ENCODE measurements around the gene RRP7A.
A peak's percentile ranks its signal among the peaks of the same experiment; 100 is the strongest.
"Not testable (repeated sequence)": the region's sequence is repeated elsewhere in the genome, so short reads cannot be mapped to it uniquely, and the experiment has no call there.

RRP7A gene

DNA sequence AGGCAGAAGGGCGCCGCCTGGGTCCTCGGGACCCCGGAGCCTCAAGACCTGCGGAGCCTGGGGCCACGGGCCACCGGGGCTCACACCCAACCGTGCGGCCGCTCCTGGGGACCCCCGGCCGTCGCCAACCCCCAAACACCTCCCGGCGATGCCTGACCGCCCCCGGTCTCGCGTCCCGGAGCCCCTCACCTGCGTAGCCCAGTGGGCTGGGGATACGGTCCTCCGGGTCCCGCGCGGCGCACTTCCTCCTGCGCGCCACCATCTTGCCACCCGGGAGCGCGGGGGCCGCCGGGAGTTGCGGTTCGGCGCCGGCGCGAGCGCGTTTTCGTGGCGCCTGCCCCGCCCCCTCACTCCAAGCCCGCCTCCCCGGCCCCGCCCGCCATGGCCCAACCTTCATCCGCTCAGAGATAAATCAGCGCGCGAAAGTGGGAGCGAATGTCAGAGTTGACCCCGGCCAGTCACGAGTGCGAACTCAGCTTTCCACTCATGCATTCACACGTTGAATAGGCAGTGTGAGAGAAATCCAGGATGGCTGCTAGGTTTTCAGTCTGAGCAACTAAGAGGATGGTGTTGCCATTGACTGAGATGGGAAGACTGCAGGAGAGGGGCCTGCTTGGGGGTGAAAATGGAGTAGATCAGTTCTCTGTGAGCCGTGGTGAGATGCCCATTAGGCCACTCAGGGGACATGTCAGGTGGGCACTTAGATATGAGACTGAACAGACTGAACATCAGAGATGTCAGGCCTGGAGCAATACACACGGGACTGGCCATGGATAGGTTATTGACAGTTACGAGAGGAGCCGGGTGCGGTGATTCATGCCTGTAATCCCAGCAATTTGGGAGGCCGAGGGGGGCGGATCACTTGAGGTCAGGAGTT, at the start of gene RRP7A:
RRP7A (minus strand) TSS at position 272 of the 877 bp plus-strand sequence; CDS start at position 262, 10 bp downstream.
- peak; percentile 89 for DNase-seq

GRCh38 chr22:42567950-42568349, 48.4 kb upstream of the RRP7A start:
- not testable (repeated sequence) for DNase-seq

GRCh38 chr22:42565956-42566355, 46.4 kb upstream of the RRP7A start:
- DNase-seq: no peak

GRCh38 chr22:42564699-42565098, 45.1 kb upstream of the RRP7A start:
- no peak for DNase-seq

DNA sequence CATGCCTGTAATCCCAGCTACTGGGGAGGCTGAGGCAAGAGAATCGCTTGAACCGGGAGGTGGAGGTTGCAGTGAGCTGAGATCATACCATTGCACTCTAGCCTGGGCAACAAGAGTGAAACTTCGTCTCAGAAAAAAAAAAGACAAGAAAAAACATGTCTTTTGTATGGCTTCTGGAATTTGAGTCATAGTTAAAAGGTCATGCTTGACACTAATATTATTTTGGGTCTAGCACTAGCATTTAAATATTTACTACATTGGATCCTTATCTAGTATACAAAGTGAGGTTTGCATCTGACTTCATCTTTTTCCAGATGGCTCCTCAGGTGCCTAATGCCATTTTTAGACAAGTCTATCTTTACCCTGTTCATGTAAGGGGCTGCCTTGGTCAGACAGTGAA, 44.3 kb upstream of the RRP7A start:
- not testable (repeated sequence) for DNase-seq

GRCh38 chr22:42562684-42563083, 43.1 kb upstream of the RRP7A start:
- no peak for DNase-seq

DNA sequence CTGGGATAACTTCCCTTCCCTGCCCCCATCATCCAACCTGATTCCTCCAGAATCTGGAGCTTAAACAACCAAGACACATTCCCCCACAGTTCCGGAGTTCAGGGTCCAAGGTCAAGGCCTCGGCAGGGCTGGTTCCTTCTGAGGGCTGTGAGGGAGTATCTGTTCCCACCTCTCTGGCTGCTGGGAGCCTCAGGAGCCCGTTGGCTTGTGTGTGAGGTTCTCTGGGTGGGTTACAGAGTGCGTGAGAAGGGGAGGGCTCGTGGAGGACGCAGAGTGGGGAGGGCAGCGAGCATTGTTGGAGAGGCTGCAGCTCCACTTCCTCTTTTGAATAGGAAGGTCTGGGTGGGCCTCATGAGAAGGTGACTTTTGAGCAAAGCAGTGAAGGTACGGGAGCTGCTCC, 42.7 kb upstream of the RRP7A start:
- DNase-seq: no peak

DNA sequence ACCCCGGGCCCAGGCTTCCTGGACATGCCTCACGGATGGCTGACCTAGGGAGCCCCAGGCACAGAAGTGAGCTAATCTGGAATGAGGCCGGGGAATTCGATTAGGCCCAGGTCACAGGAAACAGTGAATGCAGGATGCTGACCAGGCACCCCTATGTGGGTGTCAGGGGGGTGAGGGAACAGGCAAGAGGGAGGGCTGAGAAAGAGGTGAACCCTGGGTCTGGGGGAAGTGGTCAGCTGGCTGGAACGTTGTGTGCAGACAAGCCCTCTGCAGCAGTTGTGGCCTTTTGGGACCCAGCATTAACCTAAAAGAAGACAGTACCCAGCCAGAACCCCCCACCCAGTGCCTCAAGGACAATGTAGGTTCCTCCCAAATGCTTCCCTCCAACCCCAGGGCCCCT, 42.3 kb upstream of the RRP7A start:
- no peak for DNase-seq

GRCh38 chr22:42560781-42561180, 41.2 kb upstream of the RRP7A start:
- DNase-seq: peak; percentile 35

DNA sequence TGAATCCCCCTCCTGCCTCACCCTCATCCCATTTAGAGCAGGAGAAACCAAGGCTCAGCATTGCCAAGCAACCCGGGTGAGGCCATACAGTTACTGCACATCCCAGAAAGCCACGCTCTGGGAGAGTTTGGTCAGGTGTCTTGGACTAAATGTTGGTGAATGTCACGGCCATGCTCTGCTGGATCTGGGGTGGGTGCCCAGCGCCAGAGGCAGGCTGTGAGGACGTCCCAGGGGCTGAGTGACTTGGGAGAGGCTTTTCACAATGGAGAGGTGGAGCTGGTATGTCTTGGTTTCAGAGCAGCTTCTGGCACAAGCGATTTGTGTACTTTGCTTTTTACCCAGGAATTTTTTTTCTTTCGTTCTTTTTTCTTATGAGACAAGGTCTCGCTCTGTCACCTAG, 40.8 kb upstream of the RRP7A start:
- DNase-seq: no peak

DNA sequence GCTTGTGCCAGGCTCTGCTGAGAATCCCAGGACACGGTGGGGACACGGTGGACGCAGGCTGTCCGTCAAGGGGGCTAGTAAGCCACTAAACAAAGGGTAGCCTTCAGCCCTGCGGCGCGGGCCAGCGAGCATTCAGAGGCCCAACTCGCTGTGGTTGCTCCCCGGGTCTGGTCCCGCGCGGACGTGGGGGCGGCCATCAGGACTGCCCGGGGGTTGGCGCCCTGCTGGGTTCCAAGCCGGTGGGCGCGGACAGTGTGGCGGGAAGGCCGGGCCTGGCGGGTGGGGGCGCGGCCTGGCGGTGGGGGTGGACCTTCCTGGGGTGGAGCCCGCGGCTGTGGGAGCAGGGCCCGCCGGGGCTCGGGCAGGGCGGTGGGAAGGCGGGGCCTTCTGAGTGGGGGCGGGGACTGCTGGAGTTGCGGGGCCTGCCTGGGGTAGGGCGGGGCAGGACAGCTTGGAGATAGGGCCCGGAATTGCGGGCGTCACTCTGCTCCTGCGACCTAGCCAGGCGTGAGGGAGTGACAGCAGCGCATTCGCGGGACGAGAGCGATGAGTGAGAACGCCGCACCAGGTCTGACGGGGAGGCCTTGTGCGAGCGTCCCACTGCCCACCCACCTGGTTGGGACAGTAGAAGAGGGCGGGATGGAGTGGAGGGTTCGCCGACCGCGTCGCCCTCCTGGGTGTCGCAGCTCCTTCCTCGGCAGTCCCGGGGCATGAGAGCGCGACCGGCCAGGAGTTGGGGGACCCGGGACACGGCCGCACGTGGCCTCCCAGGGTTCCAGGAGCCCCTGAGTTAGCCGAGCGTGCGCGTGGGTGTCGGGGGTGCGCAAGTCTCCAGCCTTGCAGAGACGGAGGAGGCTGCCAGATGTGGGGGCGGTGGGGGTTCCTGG, 34.1 kb upstream of the RRP7A start, which contains the start of gene SERHL2:
SERHL2 (plus strand) TSS at position 482 of the 887 bp plus-strand sequence; CDS start at position 547, 65 bp downstream.
- DNase-seq: peak; percentile 87

- DNase-seq: not testable (repeated sequence)
Observed at GRCh38 chr22:42552294-42552647, 32.7 kb upstream of the RRP7A start.

GRCh38 chr22:42549331-42550060, 29.9 kb upstream of the RRP7A start:
- no peak for DNase-seq

- no peak for DNase-seq
Observed at GRCh38 chr22:42548597-42549330, 29.2 kb upstream of the RRP7A start.

- not testable (repeated sequence) for DNase-seq
Observed at GRCh38 chr22:42548126-42548525, 28.5 kb upstream of the RRP7A start.

DNA sequence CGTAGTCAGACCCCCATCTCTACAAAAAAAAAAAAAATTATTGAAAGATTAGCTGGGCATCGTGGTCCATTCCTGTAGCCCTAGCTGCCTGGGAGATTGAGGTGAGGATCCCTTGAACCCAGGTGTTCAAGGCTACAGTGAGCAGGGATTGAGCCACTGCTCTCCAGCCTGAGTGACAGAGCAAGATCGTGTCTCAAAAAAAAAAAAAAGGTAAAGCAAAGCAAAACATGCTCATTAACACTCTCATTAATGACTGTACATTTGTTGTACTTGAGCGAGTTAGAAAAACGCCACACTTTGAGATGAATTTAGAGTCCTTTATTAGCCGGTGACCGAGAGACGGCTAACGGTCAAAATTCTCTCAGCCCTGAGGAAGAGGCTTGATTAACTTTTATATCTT, 28.0 kb upstream of the RRP7A start:
- no peak for DNase-seq

- no peak for DNase-seq
Observed at GRCh38 chr22:42544686-42545085, 25.1 kb upstream of the RRP7A start.

DNA sequence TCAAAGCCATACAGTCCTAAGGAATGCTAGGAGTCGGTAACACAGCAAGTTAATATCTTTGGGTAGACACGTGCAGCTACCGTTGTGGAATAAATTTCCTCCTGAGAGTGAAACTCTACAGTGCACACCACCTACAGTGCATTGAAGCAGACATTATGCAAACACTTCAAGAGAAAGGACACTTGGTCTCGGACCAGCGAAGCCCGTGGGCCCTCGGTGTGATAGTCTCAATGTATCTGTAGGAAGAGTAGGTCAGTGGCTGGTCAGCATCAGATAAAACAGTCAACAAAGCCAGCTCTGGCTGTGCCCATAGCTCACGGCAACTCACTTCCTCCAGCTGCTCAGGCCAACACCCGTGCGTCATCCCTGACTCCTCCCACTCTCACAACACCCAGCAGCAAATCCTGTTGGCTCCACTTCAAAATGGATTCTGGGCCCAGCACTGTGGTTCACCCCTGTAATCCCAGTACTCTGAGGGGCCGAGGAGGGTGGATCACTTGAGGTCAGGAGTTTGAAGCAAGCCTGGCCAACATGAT, 19.7 kb upstream of the RRP7A start:
- not testable (repeated sequence) for DNase-seq

DNA sequence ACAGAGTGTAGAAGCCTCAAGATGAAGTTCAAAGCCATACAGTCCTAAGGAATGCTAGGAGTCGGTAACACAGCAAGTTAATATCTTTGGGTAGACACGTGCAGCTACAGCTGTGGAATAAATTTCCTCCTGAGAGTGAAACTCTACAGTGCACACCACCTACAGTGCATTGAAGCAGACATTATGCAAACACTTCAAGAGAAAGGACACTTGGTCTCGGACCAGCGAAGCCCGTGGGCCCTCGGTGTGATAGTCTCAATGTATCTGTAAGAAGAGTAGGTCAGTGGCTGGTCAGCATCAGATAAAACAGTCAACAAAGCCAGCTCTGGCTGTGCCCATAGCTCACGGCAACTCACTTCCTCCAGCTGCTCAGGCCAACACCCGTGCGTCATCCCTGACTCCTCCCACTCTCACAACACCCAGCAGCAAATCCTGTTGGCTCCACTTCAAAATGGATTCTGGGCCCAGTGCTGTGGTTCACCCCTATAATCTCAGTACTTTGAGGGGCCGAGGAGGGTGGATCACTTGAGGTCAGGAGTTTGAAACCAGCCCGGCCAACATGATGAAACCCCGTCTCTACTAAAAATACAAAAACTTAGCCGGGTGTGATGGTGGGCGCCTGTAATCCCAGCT, 17.7 kb upstream of the RRP7A start:
- not testable (repeated sequence) for DNase-seq

DNA sequence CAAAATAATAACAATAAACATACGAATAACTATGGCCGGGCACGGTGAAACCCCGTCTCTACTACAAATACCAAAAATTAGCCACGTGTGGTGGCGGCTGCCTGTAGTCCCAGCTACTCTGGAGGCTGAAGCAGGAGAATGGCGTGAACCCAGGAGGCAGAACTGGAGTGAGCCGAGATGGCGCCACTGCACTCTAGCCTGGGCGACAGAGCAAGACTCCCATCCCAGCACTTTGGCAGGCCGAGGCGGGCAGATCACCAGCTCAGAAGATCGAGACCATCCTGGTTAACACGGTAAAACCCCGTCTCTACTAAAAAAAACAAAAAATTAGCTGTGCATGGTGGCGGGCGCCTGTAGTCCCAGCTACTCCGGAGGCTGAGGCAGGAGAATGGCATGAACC, 17.0 kb upstream of the RRP7A start:
- not testable (repeated sequence) for DNase-seq

DNA sequence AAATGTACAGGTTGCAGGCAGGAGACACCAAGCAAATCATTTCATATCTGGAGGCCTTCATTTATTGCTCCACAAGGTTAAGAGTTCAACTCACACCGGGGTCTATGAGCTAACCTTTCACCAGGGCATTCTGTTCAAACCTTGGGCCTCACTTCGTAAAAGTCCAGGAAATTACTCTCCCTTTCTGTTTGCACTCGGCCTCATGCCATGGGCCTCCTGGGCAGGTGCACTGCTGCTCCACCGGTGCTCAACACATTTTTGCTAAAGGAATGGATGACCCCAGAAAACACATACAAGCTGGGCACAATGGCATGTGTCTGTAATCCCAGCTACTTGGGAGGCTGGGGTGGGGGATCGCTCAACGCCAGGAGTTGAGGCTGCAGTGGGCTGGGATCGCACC, 16.6 kb upstream of the RRP7A start:
- DNase-seq: no peak

Data from activated CD4-positive, alpha-beta T cell treated with anti-CD3 and anti-CD28 coated beads for 48 hours (primary cell).